GM12874 (cell line): ENCODE data around the gene EYA2.

Source experiments
- CTCF ChIP-seq: IDR thresholded peaks from 2 replicates; pipeline ENCODE4 v1.5.1; 2011; ENCODE audit warnings: low read depth, mild to moderate bottlenecking, control low read depth, low read length, moderate library complexity; ENCODE audit not compliant: insufficient read depth

Gene EYA2

GRCh38 chr20:47164140-47164539 lies 269.5 kb downstream of the EYA2 start:
- no peak for TF ChIP-seq CTCF

- TF ChIP-seq CTCF = no peak
These were observed 270.8 kb downstream of the EYA2 start for GRCh38 chr20:47165376-47165865.

- no peak for TF ChIP-seq CTCF
These were observed 273.2 kb downstream of the EYA2 start for GRCh38 chr20:47167846-47168245.

GRCh38 chr20:47172579-47172978 lies 277.9 kb downstream of the EYA2 start:
- TF ChIP-seq CTCF = no peak

GRCh38 chr20:47173596-47174216 lies 279.1 kb downstream of the EYA2 start:
- no peak for TF ChIP-seq CTCF

GRCh38 chr20:47174456-47175243 lies 280.0 kb downstream of the EYA2 start:
- TF ChIP-seq CTCF = no peak

GRCh38 chr20:47175493-47175892 lies 280.9 kb downstream of the EYA2 start:
- no peak for TF ChIP-seq CTCF
